Measurements from ENCODE around the gene TPH2.

TPH2 gene

DNA sequence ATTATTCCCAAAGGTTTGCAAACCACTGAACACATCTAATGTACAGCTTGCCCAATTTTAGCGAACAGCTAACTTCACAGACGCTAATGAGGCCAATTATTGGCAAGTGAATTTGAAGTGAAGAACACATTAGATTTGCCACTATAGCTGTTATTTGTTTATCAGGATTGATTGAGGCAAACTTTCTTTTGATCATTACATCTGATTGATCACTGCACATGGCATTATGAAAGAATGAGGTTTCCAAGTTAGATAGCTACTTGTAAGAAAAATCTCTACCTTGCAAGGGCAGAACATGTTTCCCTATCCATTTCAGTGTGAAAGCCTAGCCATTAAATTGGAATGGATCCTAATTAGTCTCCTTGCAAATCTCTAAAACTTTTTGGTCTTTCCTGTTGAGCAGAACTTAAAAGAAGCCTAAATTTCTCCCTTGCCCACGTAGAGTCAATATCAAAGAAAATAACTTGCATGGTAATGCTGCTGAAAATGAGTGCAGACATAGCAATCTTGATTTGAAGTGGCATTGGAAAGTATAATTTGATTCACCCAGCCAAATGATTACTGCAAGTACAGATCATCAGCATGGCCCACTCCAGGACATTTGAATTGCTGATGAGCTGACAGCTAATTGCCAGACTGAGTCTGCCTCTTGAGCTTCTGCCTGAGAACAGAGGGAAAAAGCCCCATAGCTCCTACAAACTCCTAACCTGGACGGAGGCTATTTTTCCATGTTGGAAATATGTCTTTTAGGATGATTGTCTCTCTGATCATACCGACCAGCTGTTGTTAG lies 98.6 kb downstream of the TPH2 start:
- H3K4me3 ChIP-seq (ENCODE audit: low read depth, low read length), result no peak overlapping the region
- in situ Hi-C loops (cut with HindIII; ENCODE audit: low sequenced_read_pairs), result no loop called here
- TF ChIP-seq, protein P1, sequence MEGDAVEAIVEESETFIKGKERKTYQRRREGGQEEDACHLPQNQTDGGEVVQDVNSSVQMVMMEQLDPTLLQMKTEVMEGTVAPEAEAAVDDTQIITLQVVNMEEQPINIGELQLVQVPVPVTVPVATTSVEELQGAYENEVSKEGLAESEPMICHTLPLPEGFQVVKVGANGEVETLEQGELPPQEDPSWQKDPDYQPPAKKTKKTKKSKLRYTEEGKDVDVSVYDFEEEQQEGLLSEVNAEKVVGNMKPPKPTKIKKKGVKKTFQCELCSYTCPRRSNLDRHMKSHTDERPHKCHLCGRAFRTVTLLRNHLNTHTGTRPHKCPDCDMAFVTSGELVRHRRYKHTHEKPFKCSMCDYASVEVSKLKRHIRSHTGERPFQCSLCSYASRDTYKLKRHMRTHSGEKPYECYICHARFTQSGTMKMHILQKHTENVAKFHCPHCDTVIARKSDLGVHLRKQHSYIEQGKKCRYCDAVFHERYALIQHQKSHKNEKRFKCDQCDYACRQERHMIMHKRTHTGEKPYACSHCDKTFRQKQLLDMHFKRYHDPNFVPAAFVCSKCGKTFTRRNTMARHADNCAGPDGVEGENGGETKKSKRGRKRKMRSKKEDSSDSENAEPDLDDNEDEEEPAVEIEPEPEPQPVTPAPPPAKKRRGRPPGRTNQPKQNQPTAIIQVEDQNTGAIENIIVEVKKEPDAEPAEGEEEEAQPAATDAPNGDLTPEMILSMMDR (IDR thresholded peaks at IDR 0.05; ENCODE audit: low read depth, low read length, missing control alignments), result no peak
- no peak for DNase-seq (ENCODE audit: low read depth)

DNA sequence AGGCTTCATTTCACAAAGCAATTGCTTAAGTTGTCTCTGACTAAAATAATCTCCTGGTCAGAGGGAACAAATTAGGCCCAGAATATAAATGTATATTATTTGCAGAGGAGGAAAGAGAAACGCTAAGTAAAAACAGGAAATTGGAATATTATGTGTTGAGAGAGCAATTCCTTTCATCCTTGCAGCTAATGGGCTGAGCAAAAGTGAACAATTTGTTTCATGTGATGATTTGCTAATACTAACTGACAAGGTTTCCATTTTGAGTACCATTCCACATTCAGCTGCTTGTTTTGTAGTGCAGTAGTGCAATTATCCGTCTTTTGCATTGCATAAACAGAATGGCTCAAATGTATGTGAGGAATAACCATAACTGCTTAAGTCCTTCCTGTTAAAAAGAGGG lies 103.2 kb downstream of the TPH2 start:
- no peak overlapping the region for H3K4me3 ChIP-seq (ENCODE audit: low read depth, low read length)
- DNase-seq (ENCODE audit: low read depth), result no peak
- in situ Hi-C loops (cut with HindIII; ENCODE audit: low sequenced_read_pairs), result no loop called here
- TF ChIP-seq, protein P1 (IDR thresholded peaks at IDR 0.05; ENCODE audit: low read depth, low read length, missing control alignments), result no peak

DNA sequence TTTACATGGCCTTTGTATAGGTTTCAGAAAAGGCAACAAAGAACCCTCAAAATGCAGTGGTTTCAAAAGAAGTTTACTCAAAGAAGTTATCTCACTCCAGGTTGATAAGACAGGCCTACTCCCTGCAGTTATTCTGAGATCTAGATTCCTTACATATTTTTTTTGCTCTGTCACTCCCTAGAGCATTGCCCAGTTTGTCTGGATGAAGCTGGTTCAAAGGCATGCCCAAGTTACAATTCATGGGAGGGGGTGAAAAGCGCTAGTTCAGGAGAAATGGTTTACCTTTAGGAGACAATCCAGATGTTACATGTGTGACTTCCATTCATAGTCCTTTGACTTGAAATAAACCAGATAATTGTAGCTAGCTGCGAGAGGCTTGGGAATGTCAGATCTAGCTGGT lies 115.0 kb downstream of the TPH2 start:
- DNase-seq (ENCODE audit: low read depth), result no peak
- TF ChIP-seq, protein P1 (IDR thresholded peaks at IDR 0.05; ENCODE audit: low read depth, low read length, missing control alignments), result no peak
- in situ Hi-C loops (cut with HindIII; ENCODE audit: low sequenced_read_pairs), result no loop called here
- H3K4me3 ChIP-seq (ENCODE audit: low read depth, low read length), result no peak overlapping the region

DNA sequence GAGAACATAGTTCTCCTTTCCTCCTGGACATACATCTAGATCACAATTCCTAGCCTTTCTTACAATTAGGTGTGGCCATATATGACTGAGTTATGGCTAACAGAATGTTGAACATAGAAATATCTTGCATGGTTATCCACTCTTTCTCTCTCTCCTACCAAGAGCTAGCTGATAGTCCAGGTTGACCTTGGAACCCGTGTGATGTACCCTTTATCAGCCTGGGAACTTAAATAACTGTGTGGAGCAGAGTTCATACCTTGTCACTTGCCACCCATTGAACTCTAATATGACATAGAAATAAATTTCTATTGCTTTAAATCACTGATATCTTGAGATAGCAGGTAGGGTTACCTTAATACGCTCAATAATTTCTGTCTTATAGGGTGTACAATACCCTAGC lies 115.9 kb downstream of the TPH2 start:
- H3K4me3 ChIP-seq (ENCODE audit: low read depth, low read length), result no peak overlapping the region
- TF ChIP-seq, protein P1 (IDR thresholded peaks at IDR 0.05; ENCODE audit: low read depth, low read length, missing control alignments), result no peak
- in situ Hi-C loops (cut with HindIII; ENCODE audit: low sequenced_read_pairs), result no loop called here
- DNase-seq (ENCODE audit: low read depth), result no peak

DNA sequence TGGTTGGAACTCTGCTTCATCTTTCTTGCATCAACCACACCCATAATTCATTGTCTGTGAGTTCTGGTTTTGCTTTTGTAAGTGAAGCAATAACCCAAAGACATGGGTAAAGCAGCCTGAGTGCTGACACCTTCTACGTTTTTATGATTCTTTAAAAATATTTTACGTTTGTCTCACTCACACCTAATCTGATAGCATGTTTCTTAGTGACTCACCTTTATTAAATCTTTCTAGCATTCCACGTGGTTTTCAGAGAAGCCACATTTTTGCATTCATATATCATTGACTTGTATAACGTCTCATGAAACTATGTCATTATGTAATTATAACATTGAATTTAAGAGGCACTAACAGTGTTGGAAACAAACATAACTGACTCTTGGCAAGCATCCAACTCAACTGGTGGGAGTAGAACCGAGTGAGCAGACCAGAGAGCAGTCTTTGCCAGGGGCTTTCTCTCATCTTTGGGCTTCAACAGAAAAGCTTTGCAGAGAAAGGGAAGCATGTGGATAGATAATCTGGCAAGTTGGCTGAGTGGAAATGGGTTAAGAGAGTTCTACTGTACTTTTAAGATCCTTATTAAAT lies 118.8 kb downstream of the TPH2 start:
- in situ Hi-C loops (cut with HindIII; ENCODE audit: low sequenced_read_pairs), result no loop called here
- H3K4me3 ChIP-seq (ENCODE audit: low read depth, low read length), result no peak overlapping the region
- no peak for DNase-seq (ENCODE audit: low read depth)
- TF ChIP-seq, protein P1 (IDR thresholded peaks at IDR 0.05; ENCODE audit: low read depth, low read length, missing control alignments), result no peak

GRCh38 chr12:72063073-72063472 lies 124.4 kb downstream of the TPH2 start:
- TF ChIP-seq, protein P1 (IDR thresholded peaks at IDR 0.05; ENCODE audit: low read depth, low read length, missing control alignments), result no peak
- H3K4me3 ChIP-seq (ENCODE audit: low read depth, low read length), result no peak overlapping the region
- DNase-seq (ENCODE audit: low read depth), result no peak
- in situ Hi-C loops (cut with HindIII; ENCODE audit: low sequenced_read_pairs), result no loop called here

Data from astrocyte of the cerebellum (primary cell).